CD4-positive, alpha-beta T cell treated with Interleukin-4 for 1 hour (primary cell): Measurements from ENCODE around the gene LARGE2.

Experiments used
- DNase-seq, 2 donors: peaks; one replicate each; pipeline ENCODE4 v3.0.0-alpha.2; 2020 to 2022

Gene LARGE2

GRCh38 chr11:45968901-45969300, 46.4 kb downstream of the LARGE2 start:
- DNase-seq = no peak

- DNase-seq = no peak
Observed at GRCh38 chr11:45973601-45974000, 51.1 kb downstream of the LARGE2 start.

GRCh38 chr11:45974806-45975205, 52.4 kb downstream of the LARGE2 start:
- no peak for DNase-seq
